ENCODE measurements around the gene GPR17.

The GPR17 gene

DNA sequence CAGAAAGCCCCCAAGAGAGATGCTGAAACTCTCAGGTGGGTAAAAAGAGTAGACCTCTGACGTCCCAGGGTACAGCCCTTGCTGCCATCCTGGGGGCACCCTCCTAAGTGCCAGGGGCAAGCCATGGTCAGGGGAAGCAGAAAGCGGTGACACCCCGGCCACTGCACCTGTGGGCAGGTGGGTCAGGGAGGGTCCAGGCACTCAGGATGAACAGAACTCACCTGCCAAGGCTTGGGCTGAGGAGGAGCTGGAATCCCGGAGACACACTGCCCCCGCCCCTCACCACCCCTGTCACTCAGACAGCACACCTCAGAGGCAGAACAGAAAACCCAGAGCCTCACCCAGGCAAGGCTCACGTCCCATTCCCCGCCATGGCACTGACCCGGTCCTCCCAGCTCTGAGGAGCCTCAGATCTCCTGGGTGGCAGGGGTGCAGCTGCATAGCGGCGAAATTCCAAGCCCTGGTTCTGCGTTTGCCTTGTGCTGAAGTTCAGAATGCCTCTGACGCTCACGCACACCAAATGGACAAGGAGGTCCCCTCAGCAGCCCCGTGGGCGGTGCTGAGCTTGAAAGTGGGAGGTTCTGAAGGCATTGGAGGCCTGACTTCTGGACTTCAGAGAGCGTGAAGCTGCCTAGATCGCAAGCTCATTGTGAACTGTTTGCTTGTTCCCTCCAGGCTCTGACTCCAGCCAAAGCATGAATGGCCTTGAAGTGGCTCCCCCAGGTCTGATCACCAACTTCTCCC lies 4.3 kb downstream of the GPR17 start:
- Histone ChIP-seq H3K9me3 (ENCODE audit: control insufficient read depth, low read length) (no peaks in the 10 kb centered on the region), H3K4me3 (ENCODE audit: insufficient read depth, low read depth, low read length, poor library complexity, severe bottlenecking) (no peak overlapping the region), H3K27me3 (replicated peaks; ENCODE audit: control insufficient read depth, insufficient read depth, low read length, poor library complexity, severe bottlenecking) (no peaks in the 10 kb centered on the region), H3K4me1 (ENCODE audit: control insufficient read depth, insufficient read depth, low read length, poor library complexity, severe bottlenecking) (peaks cover 10% of the 10 kb centered on the region), H3K36me3 (ENCODE audit: control insufficient read depth, insufficient read depth, low read length) (no peaks in the 10 kb centered on the region), H3K27ac (ENCODE audit: insufficient read depth, low read length, poor library complexity, severe bottlenecking) (no peak overlapping the region)
- no peak for DNase-seq

DNA sequence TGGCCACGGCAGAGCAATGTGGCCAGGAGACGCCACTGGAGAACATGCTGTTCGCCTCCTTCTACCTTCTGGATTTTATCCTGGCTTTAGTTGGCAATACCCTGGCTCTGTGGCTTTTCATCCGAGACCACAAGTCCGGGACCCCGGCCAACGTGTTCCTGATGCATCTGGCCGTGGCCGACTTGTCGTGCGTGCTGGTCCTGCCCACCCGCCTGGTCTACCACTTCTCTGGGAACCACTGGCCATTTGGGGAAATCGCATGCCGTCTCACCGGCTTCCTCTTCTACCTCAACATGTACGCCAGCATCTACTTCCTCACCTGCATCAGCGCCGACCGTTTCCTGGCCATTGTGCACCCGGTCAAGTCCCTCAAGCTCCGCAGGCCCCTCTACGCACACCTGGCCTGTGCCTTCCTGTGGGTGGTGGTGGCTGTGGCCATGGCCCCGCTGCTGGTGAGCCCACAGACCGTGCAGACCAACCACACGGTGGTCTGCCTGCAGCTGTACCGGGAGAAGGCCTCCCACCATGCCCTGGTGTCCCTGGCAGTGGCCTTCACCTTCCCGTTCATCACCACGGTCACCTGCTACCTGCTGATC lies 4.9 kb downstream of the GPR17 start:
- H3K4me1 ChIP-seq (ENCODE audit: control insufficient read depth, insufficient read depth, low read length, poor library complexity, severe bottlenecking) = peaks cover 10% of the 10 kb centered on the region
- no peak overlapping the region for H3K4me3 ChIP-seq (ENCODE audit: insufficient read depth, low read depth, low read length, poor library complexity, severe bottlenecking)
- no peaks in the 10 kb centered on the region for H3K27me3 ChIP-seq (replicated peaks; ENCODE audit: control insufficient read depth, insufficient read depth, low read length, poor library complexity, severe bottlenecking)
- H3K36me3 ChIP-seq (ENCODE audit: control insufficient read depth, insufficient read depth, low read length) = no peaks in the 10 kb centered on the region
- no peak for DNase-seq
- no peaks in the 10 kb centered on the region for H3K9me3 ChIP-seq (ENCODE audit: control insufficient read depth, low read length)
- no peak overlapping the region for H3K27ac ChIP-seq (ENCODE audit: insufficient read depth, low read length, poor library complexity, severe bottlenecking)

DNA sequence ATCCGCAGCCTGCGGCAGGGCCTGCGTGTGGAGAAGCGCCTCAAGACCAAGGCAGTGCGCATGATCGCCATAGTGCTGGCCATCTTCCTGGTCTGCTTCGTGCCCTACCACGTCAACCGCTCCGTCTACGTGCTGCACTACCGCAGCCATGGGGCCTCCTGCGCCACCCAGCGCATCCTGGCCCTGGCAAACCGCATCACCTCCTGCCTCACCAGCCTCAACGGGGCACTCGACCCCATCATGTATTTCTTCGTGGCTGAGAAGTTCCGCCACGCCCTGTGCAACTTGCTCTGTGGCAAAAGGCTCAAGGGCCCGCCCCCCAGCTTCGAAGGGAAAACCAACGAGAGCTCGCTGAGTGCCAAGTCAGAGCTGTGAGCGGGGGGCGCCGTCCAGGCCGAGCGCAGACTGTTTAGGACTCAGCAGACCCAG lies 5.4 kb downstream of the GPR17 start:
- Histone ChIP-seq H3K4me1 (ENCODE audit: control insufficient read depth, insufficient read depth, low read length, poor library complexity, severe bottlenecking) (peaks cover 10% of the 10 kb centered on the region), H3K4me3 (ENCODE audit: insufficient read depth, low read depth, low read length, poor library complexity, severe bottlenecking) (no peak overlapping the region), H3K27me3 (replicated peaks; ENCODE audit: control insufficient read depth, insufficient read depth, low read length, poor library complexity, severe bottlenecking) (no peaks in the 10 kb centered on the region), H3K27ac (ENCODE audit: insufficient read depth, low read length, poor library complexity, severe bottlenecking) (no peak overlapping the region), H3K9me3 (ENCODE audit: control insufficient read depth, low read length) (no peaks in the 10 kb centered on the region), H3K36me3 (ENCODE audit: control insufficient read depth, insufficient read depth, low read length) (no peaks in the 10 kb centered on the region)
- no peak for DNase-seq

DNA sequence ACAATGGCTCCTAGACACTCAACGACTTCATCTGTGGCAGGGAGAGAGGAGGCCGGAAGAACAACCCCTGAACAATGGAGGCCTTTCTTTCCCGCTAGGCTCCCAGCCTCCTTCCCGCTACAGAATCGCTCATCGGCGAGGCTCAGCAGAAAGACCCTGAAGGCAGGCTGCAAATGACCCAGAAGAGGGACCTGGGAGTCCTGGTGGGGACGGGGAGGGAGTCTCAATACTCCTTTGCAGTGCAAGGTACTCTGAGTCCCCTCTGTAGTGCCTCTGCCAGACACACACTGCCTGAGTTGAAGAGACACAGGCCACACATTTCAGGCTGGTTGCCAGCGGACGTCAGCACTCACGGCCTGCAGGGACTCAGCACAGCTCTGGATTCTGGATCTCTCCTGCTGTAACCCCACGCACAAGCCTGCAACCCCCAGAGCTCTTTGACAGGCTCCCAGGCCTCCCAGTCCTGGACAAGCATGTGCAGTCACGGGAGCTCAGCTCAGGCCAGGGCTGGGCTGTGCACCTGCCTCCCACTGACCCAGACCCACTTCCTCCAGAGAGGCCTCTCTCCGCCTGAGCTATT lies 6.1 kb downstream of the GPR17 start:
- Histone ChIP-seq H3K27me3 (replicated peaks; ENCODE audit: control insufficient read depth, insufficient read depth, low read length, poor library complexity, severe bottlenecking) (no peaks in the 10 kb centered on the region), H3K4me3 (ENCODE audit: insufficient read depth, low read depth, low read length, poor library complexity, severe bottlenecking) (no peak overlapping the region), H3K27ac (ENCODE audit: insufficient read depth, low read length, poor library complexity, severe bottlenecking) (no peak overlapping the region), H3K4me1 (ENCODE audit: control insufficient read depth, insufficient read depth, low read length, poor library complexity, severe bottlenecking) (peaks cover 10% of the 10 kb centered on the region), H3K9me3 (ENCODE audit: control insufficient read depth, low read length) (no peaks in the 10 kb centered on the region), H3K36me3 (ENCODE audit: control insufficient read depth, insufficient read depth, low read length) (no peaks in the 10 kb centered on the region)
- no peak for DNase-seq

DNA sequence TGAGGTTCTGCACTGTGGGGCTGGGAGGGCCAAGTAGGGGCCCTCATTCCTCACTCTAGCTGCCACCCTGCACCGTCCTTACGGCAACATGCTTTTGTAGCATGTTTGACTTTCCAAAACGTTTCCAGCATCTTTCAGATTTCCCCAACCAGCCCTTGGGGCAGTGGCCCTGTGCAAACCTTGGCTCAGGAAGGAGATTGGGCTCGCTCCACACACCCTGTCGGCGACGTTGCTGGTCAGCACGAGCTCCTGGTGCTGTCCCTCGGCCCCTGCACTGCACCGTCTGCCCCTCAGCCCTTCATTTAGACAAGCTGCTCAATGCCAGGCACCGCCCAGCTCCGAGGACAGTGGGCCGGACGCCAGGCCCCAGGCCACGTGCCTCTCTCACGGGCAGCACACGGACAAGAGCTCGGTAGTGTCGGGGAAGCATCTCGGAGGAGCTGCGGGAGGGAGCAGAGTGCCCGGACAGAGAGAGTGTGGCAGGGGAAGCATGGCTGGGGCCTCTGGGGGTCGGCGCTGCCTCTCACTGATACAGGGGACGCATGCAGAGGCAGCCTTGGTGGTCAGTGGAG lies 6.9 kb downstream of the GPR17 start:
- Histone ChIP-seq H3K4me3 (ENCODE audit: insufficient read depth, low read depth, low read length, poor library complexity, severe bottlenecking) (no peak overlapping the region), H3K4me1 (ENCODE audit: control insufficient read depth, insufficient read depth, low read length, poor library complexity, severe bottlenecking) (peaks cover 10% of the 10 kb centered on the region), H3K9me3 (ENCODE audit: control insufficient read depth, low read length) (no peaks in the 10 kb centered on the region), H3K27ac (ENCODE audit: insufficient read depth, low read length, poor library complexity, severe bottlenecking) (no peak overlapping the region), H3K36me3 (ENCODE audit: control insufficient read depth, insufficient read depth, low read length) (no peaks in the 10 kb centered on the region), H3K27me3 (replicated peaks; ENCODE audit: control insufficient read depth, insufficient read depth, low read length, poor library complexity, severe bottlenecking) (no peaks in the 10 kb centered on the region)
- DNase-seq = no peak

DNA sequence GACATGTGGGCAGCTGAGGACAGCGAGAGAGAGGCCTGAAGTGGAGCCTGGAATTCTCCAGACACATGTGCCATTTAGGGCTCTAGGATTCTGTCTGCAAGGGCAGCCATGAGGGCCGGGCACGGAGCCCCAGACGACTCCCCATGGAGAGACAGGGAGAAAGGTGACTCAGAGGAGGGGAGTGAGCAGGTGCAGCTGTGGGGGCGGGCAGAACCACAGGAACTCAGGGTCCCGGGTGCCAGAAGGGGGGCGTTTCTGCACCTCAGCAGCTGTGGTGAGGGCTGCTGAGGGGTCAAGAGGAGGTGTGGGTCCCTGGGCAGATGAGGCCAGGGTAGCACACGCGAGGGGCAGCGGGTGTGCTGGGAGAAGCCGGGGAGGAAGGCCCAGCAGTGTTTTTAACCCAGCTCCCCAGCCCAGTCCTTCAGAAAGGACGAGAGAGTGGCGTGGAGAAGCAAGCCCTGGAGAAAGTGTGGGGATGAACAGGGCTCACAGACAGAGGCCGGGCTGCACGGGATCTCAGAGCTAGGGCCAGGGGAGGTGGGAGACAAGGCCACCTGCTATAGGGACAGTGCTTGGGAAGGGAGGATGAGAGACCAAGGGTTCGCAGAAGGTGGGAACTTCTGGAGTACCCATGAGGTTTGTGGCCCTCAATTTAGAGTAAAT lies 7.6 kb downstream of the GPR17 start:
- DNase-seq = no peak
- Histone ChIP-seq H3K4me3 (ENCODE audit: insufficient read depth, low read depth, low read length, poor library complexity, severe bottlenecking) (no peak overlapping the region), H3K36me3 (ENCODE audit: control insufficient read depth, insufficient read depth, low read length) (no peaks in the 10 kb centered on the region), H3K27me3 (replicated peaks; ENCODE audit: control insufficient read depth, insufficient read depth, low read length, poor library complexity, severe bottlenecking) (no peaks in the 10 kb centered on the region), H3K9me3 (ENCODE audit: control insufficient read depth, low read length) (no peaks in the 10 kb centered on the region), H3K4me1 (ENCODE audit: control insufficient read depth, insufficient read depth, low read length, poor library complexity, severe bottlenecking) (peaks cover 10% of the 10 kb centered on the region), H3K27ac (ENCODE audit: insufficient read depth, low read length, poor library complexity, severe bottlenecking) (no peak overlapping the region)

DNA sequence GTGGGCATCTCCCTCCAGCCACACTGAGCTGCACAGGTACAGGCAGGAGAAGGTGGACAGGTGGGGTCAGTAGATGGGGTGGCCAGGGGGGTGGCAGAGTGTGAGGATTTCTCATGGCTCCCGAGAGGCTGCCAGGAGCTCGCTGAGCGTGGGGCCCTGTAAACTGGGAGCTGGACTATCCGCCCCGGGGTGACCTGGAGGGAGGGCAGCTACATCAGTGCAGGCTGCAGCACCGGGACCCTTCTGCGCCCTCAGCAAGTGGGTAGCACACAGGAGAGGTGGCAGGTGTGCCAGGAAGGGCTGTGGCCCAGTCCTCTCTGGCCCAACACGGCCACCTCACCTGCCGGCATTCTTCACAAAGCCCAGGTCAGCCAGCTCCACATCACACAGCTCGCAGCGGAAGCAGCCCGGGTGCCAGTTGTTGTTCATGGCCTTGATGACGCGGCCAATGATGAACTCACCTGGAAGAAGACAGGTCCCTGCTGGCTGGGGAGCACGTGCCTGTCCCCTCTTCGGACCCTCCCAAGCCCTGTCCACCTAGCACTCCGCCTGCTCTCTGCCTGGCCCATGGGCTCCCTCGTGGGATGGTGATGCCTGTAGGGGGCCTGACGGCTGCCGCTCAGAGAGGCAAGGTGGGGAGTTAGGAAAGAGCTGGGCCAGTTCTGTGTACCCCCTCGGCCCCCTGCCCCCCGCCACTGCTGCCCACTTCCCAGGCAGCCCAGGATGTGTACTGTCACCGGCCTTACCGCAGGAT lies 8.3 kb downstream of the GPR17 start:
- H3K4me3 ChIP-seq (ENCODE audit: insufficient read depth, low read depth, low read length, poor library complexity, severe bottlenecking) = no peak overlapping the region
- H3K4me1 ChIP-seq (ENCODE audit: control insufficient read depth, insufficient read depth, low read length, poor library complexity, severe bottlenecking) = peaks cover 6% of the 10 kb centered on the region
- H3K27ac ChIP-seq (ENCODE audit: insufficient read depth, low read length, poor library complexity, severe bottlenecking) = no peak overlapping the region
- H3K9me3 ChIP-seq (ENCODE audit: control insufficient read depth, low read length) = no peaks in the 10 kb centered on the region
- H3K36me3 ChIP-seq (ENCODE audit: control insufficient read depth, insufficient read depth, low read length) = no peaks in the 10 kb centered on the region
- H3K27me3 ChIP-seq (replicated peaks; ENCODE audit: control insufficient read depth, insufficient read depth, low read length, poor library complexity, severe bottlenecking) = no peaks in the 10 kb centered on the region
- no peak for DNase-seq

DNA sequence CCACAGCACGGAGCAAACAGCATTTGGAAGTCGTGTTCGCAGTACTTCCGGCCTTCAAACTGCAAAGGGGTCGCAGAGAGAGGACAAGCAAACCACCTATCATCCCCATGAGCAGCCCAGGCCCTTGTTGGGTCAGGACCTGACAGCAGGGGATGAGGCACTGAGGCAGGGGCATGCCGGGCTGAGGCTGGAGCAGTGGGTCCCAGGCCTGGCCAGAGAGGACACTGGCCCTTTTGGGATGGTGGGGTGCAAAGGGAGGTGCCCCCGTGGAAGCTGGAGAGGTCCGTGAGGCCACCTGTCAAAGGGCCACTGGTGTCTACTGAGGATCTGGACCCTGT lies 8.9 kb downstream of the GPR17 start:
- Histone ChIP-seq H3K4me1 (ENCODE audit: control insufficient read depth, insufficient read depth, low read length, poor library complexity, severe bottlenecking) (peaks cover under 1% of the 10 kb centered on the region), H3K27me3 (replicated peaks; ENCODE audit: control insufficient read depth, insufficient read depth, low read length, poor library complexity, severe bottlenecking) (no peaks in the 10 kb centered on the region), H3K27ac (ENCODE audit: insufficient read depth, low read length, poor library complexity, severe bottlenecking) (no peak overlapping the region), H3K4me3 (ENCODE audit: insufficient read depth, low read depth, low read length, poor library complexity, severe bottlenecking) (no peak overlapping the region), H3K36me3 (ENCODE audit: control insufficient read depth, insufficient read depth, low read length) (no peaks in the 10 kb centered on the region), H3K9me3 (ENCODE audit: control insufficient read depth, low read length) (no peaks in the 10 kb centered on the region)
- DNase-seq = no peak

DNA sequence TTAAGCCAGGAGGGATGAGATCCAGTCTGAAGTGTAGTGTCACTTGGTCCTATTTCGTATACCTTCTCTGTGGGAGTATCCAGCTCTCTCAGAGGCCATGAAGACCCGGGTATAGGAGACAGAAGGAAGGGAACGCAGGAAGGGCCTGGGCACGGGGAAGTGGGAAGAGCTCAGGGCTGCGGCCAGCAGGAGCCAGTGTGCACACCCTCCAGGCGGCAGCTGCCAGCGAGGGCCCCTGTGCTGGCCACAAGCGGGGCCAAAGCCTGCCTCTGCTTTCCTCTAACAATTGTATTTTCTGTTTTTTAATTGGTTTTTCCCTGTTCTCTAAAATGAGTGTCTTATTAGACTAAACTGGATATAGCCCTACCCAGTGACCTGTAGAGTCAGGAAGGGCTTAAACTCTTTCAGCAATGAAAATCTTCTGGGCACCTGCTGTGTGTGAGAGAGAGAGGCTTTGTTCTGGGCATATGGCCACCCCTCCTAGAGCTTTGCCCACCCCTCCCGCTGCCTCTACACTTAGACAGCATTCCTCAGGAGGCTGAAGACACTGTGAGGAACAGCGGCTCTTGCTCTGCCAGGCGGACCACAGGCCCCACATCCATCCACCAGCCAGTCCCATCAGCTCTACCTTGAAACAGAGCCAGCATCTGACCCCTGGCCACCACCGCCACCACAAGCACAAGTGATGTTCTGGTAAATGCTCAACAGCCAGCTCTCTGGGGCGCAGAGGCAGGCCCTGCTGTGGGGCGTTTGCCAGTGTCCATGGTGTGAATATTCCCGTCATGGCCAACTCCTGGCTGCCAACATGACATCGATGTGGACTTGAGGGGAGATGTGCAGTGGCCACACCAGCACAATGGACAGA lies 9.5 kb downstream of the GPR17 start:
- H3K27me3 ChIP-seq (replicated peaks; ENCODE audit: control insufficient read depth, insufficient read depth, low read length, poor library complexity, severe bottlenecking) = no peaks in the 10 kb centered on the region
- no peak overlapping the region for H3K4me3 ChIP-seq (ENCODE audit: insufficient read depth, low read depth, low read length, poor library complexity, severe bottlenecking)
- H3K9me3 ChIP-seq (ENCODE audit: control insufficient read depth, low read length) = no peaks in the 10 kb centered on the region
- no peaks in the 10 kb centered on the region for H3K4me1 ChIP-seq (ENCODE audit: control insufficient read depth, insufficient read depth, low read length, poor library complexity, severe bottlenecking)
- H3K27ac ChIP-seq (ENCODE audit: insufficient read depth, low read length, poor library complexity, severe bottlenecking) = no peak overlapping the region
- no peaks in the 10 kb centered on the region for H3K36me3 ChIP-seq (ENCODE audit: control insufficient read depth, insufficient read depth, low read length)
- DNase-seq = no peak
